DOHH2 (cell line): Measurements from ENCODE around the gene CCL22.

ENCODE experiments used
- EZH2phosphoT487 ChIP-seq: fragments of 200-600 bp; sonication (generic); IDR thresholded peaks from 2 replicates; pipeline ENCODE4 v1.6.1; 2017; ENCODE audit warnings: borderline replicate concordance, mild to moderate bottlenecking, antibody characterized with exemption, low read length, moderate library complexity, mixed read lengths
- TF ChIP-seq, protein P1 (sequence below): fragments of 200-600 bp; sonication (generic); IDR thresholded peaks from one replicate; pipeline ENCODE4 v1.5.1; 2014; ENCODE audit warnings: antibody characterized with exemption, mild to moderate bottlenecking, low read depth, low read length; ENCODE audit not compliant: poor library complexity, severe bottlenecking

DNA sequence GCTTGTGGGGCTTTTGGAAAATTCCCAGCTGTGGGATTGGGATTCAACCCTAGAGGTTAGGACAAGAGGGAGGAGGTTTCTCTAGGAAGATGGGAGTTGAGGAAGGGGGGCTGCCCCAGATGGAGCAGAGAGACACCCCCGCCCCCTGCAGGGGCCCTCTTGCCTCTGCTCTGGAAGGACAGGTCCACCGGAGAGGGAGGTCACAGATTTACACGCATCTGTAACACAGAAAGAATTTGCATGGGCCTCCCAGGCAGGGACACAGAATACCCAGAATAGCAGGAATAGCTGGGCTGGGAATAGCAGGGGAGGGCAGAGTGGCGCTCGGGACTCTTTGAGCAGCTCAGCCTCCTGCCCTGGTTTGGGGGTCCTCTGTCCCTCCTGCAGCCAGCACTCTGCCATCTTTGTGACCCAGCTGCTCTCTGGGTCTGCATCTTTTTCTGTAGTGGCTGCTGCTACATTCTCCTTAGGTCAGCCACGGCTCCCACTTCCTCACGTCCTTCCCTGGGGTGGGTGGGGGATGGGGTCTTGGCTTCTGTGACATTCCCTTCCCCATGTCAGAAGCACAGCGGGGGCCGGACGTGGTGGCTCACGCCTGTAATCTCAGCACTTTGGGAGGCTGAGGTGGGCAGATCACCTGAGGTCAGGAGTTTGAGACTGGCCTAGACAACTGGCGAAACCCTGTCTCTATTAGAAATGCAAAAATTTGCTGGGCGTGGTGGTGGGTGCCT lies 40.2 kb upstream of the CCL22 start:
- TF ChIP-seq, protein P1, sequence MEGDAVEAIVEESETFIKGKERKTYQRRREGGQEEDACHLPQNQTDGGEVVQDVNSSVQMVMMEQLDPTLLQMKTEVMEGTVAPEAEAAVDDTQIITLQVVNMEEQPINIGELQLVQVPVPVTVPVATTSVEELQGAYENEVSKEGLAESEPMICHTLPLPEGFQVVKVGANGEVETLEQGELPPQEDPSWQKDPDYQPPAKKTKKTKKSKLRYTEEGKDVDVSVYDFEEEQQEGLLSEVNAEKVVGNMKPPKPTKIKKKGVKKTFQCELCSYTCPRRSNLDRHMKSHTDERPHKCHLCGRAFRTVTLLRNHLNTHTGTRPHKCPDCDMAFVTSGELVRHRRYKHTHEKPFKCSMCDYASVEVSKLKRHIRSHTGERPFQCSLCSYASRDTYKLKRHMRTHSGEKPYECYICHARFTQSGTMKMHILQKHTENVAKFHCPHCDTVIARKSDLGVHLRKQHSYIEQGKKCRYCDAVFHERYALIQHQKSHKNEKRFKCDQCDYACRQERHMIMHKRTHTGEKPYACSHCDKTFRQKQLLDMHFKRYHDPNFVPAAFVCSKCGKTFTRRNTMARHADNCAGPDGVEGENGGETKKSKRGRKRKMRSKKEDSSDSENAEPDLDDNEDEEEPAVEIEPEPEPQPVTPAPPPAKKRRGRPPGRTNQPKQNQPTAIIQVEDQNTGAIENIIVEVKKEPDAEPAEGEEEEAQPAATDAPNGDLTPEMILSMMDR, result no peak
- TF ChIP-seq EZH2phosphoT487, result no peak
